ENCODE results near the gene ELF3. TPM values are rescaled to one million over a fixed set of nuclear protein-coding genes. Genes with fewer than 3 reads are reported as not detected.

ELF3 gene
- total RNA-seq, 2 experiments from 2014 or later = 0.09 to 0.44 TPM

DNA sequence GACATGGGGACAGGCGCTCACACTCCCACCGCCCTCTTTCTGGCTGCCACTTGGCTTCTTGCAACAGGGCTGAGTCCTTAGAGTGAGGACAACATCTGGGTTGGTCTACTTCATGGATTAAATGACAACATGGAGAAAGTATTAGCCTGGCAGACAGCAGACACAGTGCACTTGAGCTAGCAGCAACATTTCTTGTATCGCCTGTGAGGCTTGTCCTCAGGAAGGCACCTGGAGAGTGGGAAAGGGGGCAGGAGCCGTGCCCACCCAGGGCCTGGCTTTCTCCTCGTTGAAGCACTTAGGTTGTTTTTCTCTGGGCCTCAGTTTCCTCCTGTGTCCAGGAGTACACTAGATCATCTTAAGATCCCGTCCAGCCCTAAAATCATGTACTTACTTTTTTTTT is 3.7 kb downstream of the ELF3 start:
- no peaks in the 10 kb centered on the region for H4K20me1 ChIP-seq (ENCODE audit: insufficient read depth, low read length)
- H3K4me2 ChIP-seq (ENCODE audit: low read length) = no peak overlapping the region
- DNase-seq (ENCODE audit: low spot score) = no peak
- H3K9me3 ChIP-seq (ENCODE audit: low read length) = no peaks in the 10 kb centered on the region
- H2AFZ ChIP-seq (ENCODE audit: low read length) = no peak overlapping the region
- TF ChIP-seq, protein P1, sequence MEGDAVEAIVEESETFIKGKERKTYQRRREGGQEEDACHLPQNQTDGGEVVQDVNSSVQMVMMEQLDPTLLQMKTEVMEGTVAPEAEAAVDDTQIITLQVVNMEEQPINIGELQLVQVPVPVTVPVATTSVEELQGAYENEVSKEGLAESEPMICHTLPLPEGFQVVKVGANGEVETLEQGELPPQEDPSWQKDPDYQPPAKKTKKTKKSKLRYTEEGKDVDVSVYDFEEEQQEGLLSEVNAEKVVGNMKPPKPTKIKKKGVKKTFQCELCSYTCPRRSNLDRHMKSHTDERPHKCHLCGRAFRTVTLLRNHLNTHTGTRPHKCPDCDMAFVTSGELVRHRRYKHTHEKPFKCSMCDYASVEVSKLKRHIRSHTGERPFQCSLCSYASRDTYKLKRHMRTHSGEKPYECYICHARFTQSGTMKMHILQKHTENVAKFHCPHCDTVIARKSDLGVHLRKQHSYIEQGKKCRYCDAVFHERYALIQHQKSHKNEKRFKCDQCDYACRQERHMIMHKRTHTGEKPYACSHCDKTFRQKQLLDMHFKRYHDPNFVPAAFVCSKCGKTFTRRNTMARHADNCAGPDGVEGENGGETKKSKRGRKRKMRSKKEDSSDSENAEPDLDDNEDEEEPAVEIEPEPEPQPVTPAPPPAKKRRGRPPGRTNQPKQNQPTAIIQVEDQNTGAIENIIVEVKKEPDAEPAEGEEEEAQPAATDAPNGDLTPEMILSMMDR (conservative IDR thresholded peaks at IDR 0.05; ENCODE audit: low read length) = no peak
- TF ChIP-seq EZH2phosphoT487 (IDR thresholded peaks at IDR 0.05; ENCODE audit: borderline replicate concordance, low read depth, low read length) = no peak
- H3K4me1 ChIP-seq (ENCODE audit: insufficient read depth, low read length, poor library complexity, severe bottlenecking) = peaks cover 9% of the 10 kb centered on the region
- no peak overlapping the region for H3K4me3 ChIP-seq (ENCODE audit: low read depth, low read length, poor library complexity, severe bottlenecking)
- intact Hi-C loops (cut with micrococcal nuclease; ENCODE audit: unreplicated experiment) = no loop called here
- H3K9me2 ChIP-seq (ENCODE audit: insufficient read depth, low read length) = no peaks in the 10 kb centered on the region
- H3K79me2 ChIP-seq (ENCODE audit: insufficient read depth, low read depth, low read length) = no peaks in the 10 kb centered on the region
- POLR2A ChIA-PET = no interaction called here
- H3K36me3 ChIP-seq (ENCODE audit: insufficient read depth, low read length) = no peaks in the 10 kb centered on the region
- H3K27ac ChIP-seq (ENCODE audit: low read depth, low read length, poor library complexity, severe bottlenecking) = no peak overlapping the region
- BruUV-seq (replicated peaks) = no TSS peak
- CTCF ChIA-PET (ENCODE audit: unreplicated experiment) = no interaction called here

DNA sequence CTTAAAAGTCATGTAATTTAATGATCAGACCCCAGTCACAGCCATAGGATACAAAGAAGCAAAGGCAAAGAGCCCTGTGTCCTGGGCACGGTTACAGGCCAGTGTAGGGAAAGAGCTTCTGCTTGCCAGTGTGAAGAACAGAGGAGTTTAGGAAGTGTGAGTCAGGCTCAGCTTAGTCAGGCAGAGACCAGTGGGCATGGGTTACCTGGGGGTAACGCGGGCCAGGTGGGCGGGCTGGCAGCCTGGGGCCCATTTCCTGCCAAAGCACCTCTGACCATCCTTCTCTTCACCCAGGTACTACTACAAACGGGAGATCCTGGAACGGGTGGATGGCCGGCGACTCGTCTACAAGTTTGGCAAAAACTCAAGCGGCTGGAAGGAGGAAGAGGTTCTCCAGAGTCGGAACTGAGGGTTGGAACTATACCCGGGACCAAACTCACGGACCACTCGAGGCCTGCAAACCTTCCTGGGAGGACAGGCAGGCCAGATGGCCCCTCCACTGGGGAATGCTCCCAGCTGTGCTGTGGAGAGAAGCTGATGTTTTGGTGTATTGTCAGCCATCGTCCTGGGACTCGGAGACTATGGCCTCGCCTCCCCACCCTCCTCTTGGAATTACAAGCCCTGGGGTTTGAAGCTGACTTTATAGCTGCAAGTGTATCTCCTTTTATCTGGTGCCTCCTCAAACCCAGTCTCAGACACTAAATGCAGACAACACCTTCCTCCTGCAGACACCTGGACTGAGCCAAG is 4.7 kb downstream of the ELF3 start:
- Histone ChIP-seq H3K9me2 (ENCODE audit: insufficient read depth, low read length) (no peaks in the 10 kb centered on the region), H3K36me3 (ENCODE audit: insufficient read depth, low read length) (no peaks in the 10 kb centered on the region), H3K4me1 (ENCODE audit: insufficient read depth, low read length, poor library complexity, severe bottlenecking) (peaks cover 4% of the 10 kb centered on the region), H3K79me2 (ENCODE audit: insufficient read depth, low read depth, low read length) (no peaks in the 10 kb centered on the region), H2AFZ (ENCODE audit: low read length) (no peak overlapping the region), H3K9me3 (ENCODE audit: low read length) (no peaks in the 10 kb centered on the region), H3K27ac (ENCODE audit: low read depth, low read length, poor library complexity, severe bottlenecking) (no peak overlapping the region), H3K4me2 (ENCODE audit: low read length) (no peak overlapping the region), H4K20me1 (ENCODE audit: insufficient read depth, low read length) (no peaks in the 10 kb centered on the region), H3K4me3 (ENCODE audit: low read depth, low read length, poor library complexity, severe bottlenecking) (no peak overlapping the region)
- BruUV-seq (replicated peaks) = no TSS peak
- no peak for DNase-seq (ENCODE audit: low spot score)
- ChIA-PET CTCF (ENCODE audit: unreplicated experiment) (no interaction called here), POLR2A (no interaction called here)
- intact Hi-C loops (cut with micrococcal nuclease; ENCODE audit: unreplicated experiment) = no loop called here
- TF ChIP-seq, protein P1 (conservative IDR thresholded peaks at IDR 0.05; ENCODE audit: low read length) = no peak
- TF ChIP-seq EZH2phosphoT487 (IDR thresholded peaks at IDR 0.05; ENCODE audit: borderline replicate concordance, low read depth, low read length) = no peak

GRCh38 chr1:202015662-202015937 is 5.2 kb downstream of the ELF3 start:
- intact Hi-C loops (cut with micrococcal nuclease; ENCODE audit: unreplicated experiment) = no loop called here
- Histone ChIP-seq H3K4me2 (ENCODE audit: low read length) (no peak overlapping the region), H3K9me2 (ENCODE audit: insufficient read depth, low read length) (no peaks in the 10 kb centered on the region), H2AFZ (ENCODE audit: low read length) (no peak overlapping the region), H3K9me3 (ENCODE audit: low read length) (no peaks in the 10 kb centered on the region), H3K36me3 (ENCODE audit: insufficient read depth, low read length) (no peaks in the 10 kb centered on the region), H3K4me1 (ENCODE audit: insufficient read depth, low read length, poor library complexity, severe bottlenecking) (no peaks in the 10 kb centered on the region), H3K27ac (ENCODE audit: low read depth, low read length, poor library complexity, severe bottlenecking) (no peak overlapping the region), H3K4me3 (ENCODE audit: low read depth, low read length, poor library complexity, severe bottlenecking) (no peak overlapping the region), H4K20me1 (ENCODE audit: insufficient read depth, low read length) (no peaks in the 10 kb centered on the region), H3K79me2 (ENCODE audit: insufficient read depth, low read depth, low read length) (no peaks in the 10 kb centered on the region)
- TF ChIP-seq EZH2phosphoT487 (IDR thresholded peaks at IDR 0.05; ENCODE audit: borderline replicate concordance, low read depth, low read length) = no peak
- TF ChIP-seq, protein P1 (conservative IDR thresholded peaks at IDR 0.05; ENCODE audit: low read length) = no peak
- ChIA-PET POLR2A (no interaction called here), CTCF (ENCODE audit: unreplicated experiment) (no interaction called here)
- no TSS peak for BruUV-seq (replicated peaks)
- DNase-seq (ENCODE audit: low spot score) = no peak
